OCI-LY7 (cell line): ENCODE measurements around the gene KRT6C. TPM values are rescaled to one million over a fixed set of nuclear protein-coding genes. Genes with fewer than 3 reads are reported as not detected.

Experiments used
- BruUV-seq: library from RNA; stranded (reverse); fragments of 400-500 nt; replicated peaks from 2 replicates; lab custom pipeline; 2021; lab: Mats Ljungman, UMichigan
- CTCF ChIA-PET: fragments of 300-600 bp; sonication (Branson Sonifier 250); formaldehyde crosslinking; loops from one replicate; lab custom pipeline; 2022; ENCODE audit warnings: antibody characterized with exemption; ENCODE audit not compliant: unreplicated experiment; lab: Charles Lee
- POLR2A ChIA-PET: fragments of 300-600 bp; sonication (Branson Sonifier 250); formaldehyde crosslinking; loops from one replicate; lab custom pipeline; 2022; ENCODE audit warnings: antibody characterized with exemption; lab: Charles Lee
- DNase-seq: peaks from one replicate; pipeline ENCODE4 v3.0.0-alpha.2; 2015; ENCODE audit warnings: low spot score
- H2AFZ ChIP-seq: fragments of 200-600 bp; sonication (generic), shearing (Covaris generic); 2 replicates; pipeline ENCODE4 v1.6.1; 2014; ENCODE audit warnings: mild to moderate bottlenecking, antibody characterized with exemption, low read length, moderate library complexity
- H3K27ac ChIP-seq: fragments of 200-600 bp; sonication (generic); 2 replicates; pipeline ENCODE4 v1.5.1; 2014; ENCODE audit warnings: mixed run types, low read depth, mild to moderate bottlenecking, moderate library complexity, low read length, inconsistent platforms; ENCODE audit not compliant: poor library complexity, severe bottlenecking
- H3K36me3 ChIP-seq: fragments of 200-600 bp; sonication (generic); 2 replicates; pipeline ENCODE4 v1.6.1; 2014; ENCODE audit warnings: mild to moderate bottlenecking, antibody characterized with exemption, low read length, moderate library complexity, mixed read lengths; ENCODE audit not compliant: insufficient read depth
- H3K4me1 ChIP-seq: fragments of 200-600 bp; sonication (generic); 2 replicates; pipeline ENCODE4 v1.5.1; 2014; ENCODE audit warnings: mild to moderate bottlenecking, low read length; ENCODE audit not compliant: insufficient read depth, poor library complexity, severe bottlenecking
- H3K4me2 ChIP-seq: fragments of 200-600 bp; sonication (generic); 2 replicates; pipeline ENCODE4 v1.6.1; 2014; ENCODE audit warnings: mild to moderate bottlenecking, low read length
- H3K4me3 ChIP-seq: fragments of 200-600 bp; sonication (generic); 2 replicates; pipeline ENCODE4 v1.5.1; 2014; ENCODE audit warnings: mild to moderate bottlenecking, low read depth, low read length; ENCODE audit not compliant: poor library complexity, severe bottlenecking
- H3K79me2 ChIP-seq: fragments of 200-600 bp; sonication (generic); 2 replicates; pipeline ENCODE4 v1.6.1; 2016; ENCODE audit warnings: low read depth, mild to moderate bottlenecking, low read length, moderate library complexity, mixed read lengths; ENCODE audit not compliant: insufficient read depth
- H3K9me2 ChIP-seq: fragments of 200-600 bp; sonication (generic); 2 replicates; pipeline ENCODE4 v1.6.1; 2016; ENCODE audit warnings: mild to moderate bottlenecking, low read length, mixed read lengths; ENCODE audit not compliant: insufficient read depth
- H3K9me3 ChIP-seq: fragments of 200-600 bp; sonication (generic); 2 replicates; pipeline ENCODE4 v1.6.1; 2014; ENCODE audit warnings: mild to moderate bottlenecking, mixed run types, low read length, mixed read lengths
- H4K20me1 ChIP-seq: fragments of 200-600 bp; sonication (generic); 2 replicates; pipeline ENCODE4 v1.6.1; 2014; ENCODE audit warnings: mild to moderate bottlenecking, antibody characterized with exemption, low read length, moderate library complexity, mixed read lengths; ENCODE audit not compliant: insufficient read depth
- CTCF ChIP-seq: fragments of 200-600 bp; sonication (generic); conservative IDR thresholded peaks from 2 replicates; pipeline ENCODE4 v1.5.1; 2014; ENCODE audit warnings: mild to moderate bottlenecking, antibody characterized with exemption, low read length, moderate library complexity, mixed read lengths
- EZH2phosphoT487 ChIP-seq: fragments of 200-600 bp; sonication (generic); IDR thresholded peaks from 2 replicates; pipeline ENCODE4 v1.6.1; 2018; ENCODE audit warnings: low read depth, borderline replicate concordance, mild to moderate bottlenecking, mixed run types, antibody characterized with exemption, low read length, moderate library complexity, mixed read lengths
- intact Hi-C: fragments of 100-400 bp; cut with micrococcal nuclease; formaldehyde crosslinking; loops from one replicate; pipeline ENCODE4 v1.10.0; 2022; ENCODE audit not compliant: unreplicated experiment
- total RNA-seq, 2 experiments: library from RNA; depleted of rRNA in 1 of 2; stranded (reverse); fragments of >200 nt in 1 of 2; shearing (Covaris generic) in 1 of 2; gene quantifications; 2 replicates each; pipeline ENCODE4 v1.2.3, GENCODE V29; 2014 to 2022

The KRT6C gene
- total RNA-seq, 2 experiments from 2014 or later, result not detected

- Histone ChIP-seq H3K4me2 (no peak overlapping the region), H3K27ac (no peak overlapping the region), H3K9me2 (no peaks in the 10 kb centered on the region), H3K9me3 (no peaks in the 10 kb centered on the region), H4K20me1 (no peaks in the 10 kb centered on the region), H3K4me3 (no peak overlapping the region), H3K4me1 (no peaks in the 10 kb centered on the region), H3K36me3 (no peaks in the 10 kb centered on the region), H3K79me2 (no peaks in the 10 kb centered on the region), H2AFZ (no peak overlapping the region)
- ChIA-PET CTCF (no interaction called here), POLR2A (no interaction called here)
- TF ChIP-seq CTCF, result no peak
- no peak for TF ChIP-seq EZH2phosphoT487
- no peak for DNase-seq
- no TSS peak for BruUV-seq
- intact Hi-C loops, result no loop called here
These were observed 40.0 kb downstream of the KRT6C start for GRCh38 chr12:52433501-52434080.

GRCh38 chr12:52432559-52433207, 40.9 kb downstream of the KRT6C start:
- DNase-seq, result no peak
- no peaks in the 10 kb centered on the region for H4K20me1 ChIP-seq
- no peaks in the 10 kb centered on the region for H3K79me2 ChIP-seq
- no peaks in the 10 kb centered on the region for H3K9me3 ChIP-seq
- H3K4me1 ChIP-seq, result no peaks in the 10 kb centered on the region
- H3K27ac ChIP-seq, result no peak overlapping the region
- no peak overlapping the region for H2AFZ ChIP-seq
- H3K4me3 ChIP-seq, result no peak overlapping the region
- no TSS peak for BruUV-seq
- intact Hi-C loops, result no loop called here
- ChIA-PET POLR2A (no interaction called here), CTCF (no interaction called here)
- H3K4me2 ChIP-seq, result no peak overlapping the region
- TF ChIP-seq EZH2phosphoT487 (no peak), CTCF (no peak)
- no peaks in the 10 kb centered on the region for H3K36me3 ChIP-seq
- no peaks in the 10 kb centered on the region for H3K9me2 ChIP-seq

DNA sequence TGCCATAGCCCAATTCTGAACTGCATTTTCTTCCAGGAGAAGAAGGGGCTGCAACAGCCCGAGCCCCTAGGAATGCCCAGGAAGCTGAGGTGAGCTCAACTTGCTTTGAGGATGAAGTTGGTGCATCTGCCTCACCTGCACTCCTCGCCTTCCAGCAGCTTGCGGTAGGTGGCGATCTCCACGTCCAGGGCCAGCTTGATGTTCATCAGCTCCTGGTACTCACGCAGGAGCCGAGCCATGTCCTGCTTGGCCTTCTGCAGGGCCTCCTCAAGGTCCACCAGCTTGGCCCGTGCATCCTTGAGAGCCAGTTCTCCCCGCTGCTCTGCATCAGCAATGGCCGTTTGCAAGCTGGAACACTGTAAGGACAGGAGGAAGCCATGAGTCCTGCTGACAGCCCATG, 45.5 kb downstream of the KRT6C start:
- H3K4me2 ChIP-seq, result no peak overlapping the region
- no peak overlapping the region for H2AFZ ChIP-seq
- H3K9me2 ChIP-seq, result no peaks in the 10 kb centered on the region
- POLR2A ChIA-PET, result interaction anchor here (0.6 kb wide), 1 partner anchor 293 kb away, joined by 6 read pairs; no protein-coding TSS in a partner anchor
- H4K20me1 ChIP-seq, result no peaks in the 10 kb centered on the region
- intact Hi-C loops, result no loop called here
- no peak overlapping the region for H3K27ac ChIP-seq
- H3K79me2 ChIP-seq, result no peaks in the 10 kb centered on the region
- TF ChIP-seq EZH2phosphoT487 (no peak), CTCF (peak; percentile 53)
- H3K9me3 ChIP-seq, result no peaks in the 10 kb centered on the region
- no TSS peak for BruUV-seq
- no peaks in the 10 kb centered on the region for H3K36me3 ChIP-seq
- DNase-seq, result peak; percentile 9
- no peaks in the 10 kb centered on the region for H3K4me1 ChIP-seq
- H3K4me3 ChIP-seq, result no peak overlapping the region
- CTCF ChIA-PET, result interaction anchor here (1.2 kb wide), 1 partner anchor 149 kb away, joined by 3 read pairs; no protein-coding TSS in a partner anchor
